Activated CD4-positive, alpha-beta T cell treated with anti-CD3 and anti-CD28 coated beads for 1 hour (primary cell): ENCODE data around the gene DEPDC4.

ENCODE experiments used
- DNase-seq: peaks from one replicate; pipeline ENCODE4 v3.0.0-alpha.2; 2020

The DEPDC4 gene

DNA sequence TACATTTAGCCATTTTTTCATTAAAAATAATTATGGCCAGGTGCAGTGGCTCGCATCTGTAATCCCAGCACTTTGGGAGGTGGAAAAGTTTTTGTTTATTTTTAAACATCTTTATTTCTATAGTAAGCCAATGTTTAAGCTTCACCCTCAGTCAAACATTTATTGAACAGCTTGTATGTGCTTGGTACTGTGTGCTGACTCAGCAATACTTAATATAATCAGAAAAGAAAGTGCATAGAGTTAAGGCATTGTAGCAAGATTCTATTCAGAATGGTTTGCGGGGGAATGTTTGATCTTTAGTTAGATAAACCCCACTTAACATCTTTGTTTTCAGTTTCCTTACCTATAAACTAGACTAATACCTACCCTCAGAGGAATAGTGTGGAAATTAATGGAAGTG, 55.2 kb downstream of the DEPDC4 start:
- DNase-seq = no peak

DNA sequence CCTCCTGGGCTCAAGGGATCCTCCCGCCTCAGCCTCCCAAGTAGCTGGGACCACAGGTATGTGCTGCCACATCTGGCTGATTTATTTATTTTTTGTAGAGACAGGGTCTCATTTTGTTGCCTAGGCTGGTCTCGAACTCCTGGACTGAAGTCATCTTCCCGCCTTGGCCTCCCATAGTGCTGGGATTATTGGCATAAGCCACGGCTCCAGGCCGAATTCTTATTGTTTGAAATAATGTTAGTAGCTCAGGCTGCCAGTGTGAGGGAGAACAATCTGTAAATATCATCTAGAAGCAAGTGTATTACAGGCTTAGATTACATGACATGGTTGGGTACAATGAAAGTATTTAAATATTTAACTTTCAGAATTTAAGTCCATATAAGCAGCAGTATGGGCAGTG, 58.0 kb downstream of the DEPDC4 start:
- no peak for DNase-seq

DNA sequence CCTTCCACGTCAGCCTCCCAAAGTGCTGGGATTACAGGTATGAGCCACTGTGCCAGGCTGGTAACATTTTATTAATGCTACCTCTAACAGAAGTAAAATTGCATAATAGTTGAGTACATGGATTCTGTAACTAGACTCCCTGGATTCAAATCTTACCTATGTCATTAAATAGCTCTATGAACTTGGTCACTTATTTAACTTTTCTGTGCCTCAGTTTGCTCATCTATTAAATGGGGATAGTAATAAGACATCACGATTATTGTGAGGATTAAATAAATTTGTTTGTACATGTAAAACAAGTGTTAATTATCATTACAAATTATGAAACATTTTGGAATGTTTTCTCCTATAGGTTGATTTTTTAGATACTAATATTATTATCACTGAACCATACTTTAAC, 59.6 kb downstream of the DEPDC4 start:
- DNase-seq = no peak

DNA sequence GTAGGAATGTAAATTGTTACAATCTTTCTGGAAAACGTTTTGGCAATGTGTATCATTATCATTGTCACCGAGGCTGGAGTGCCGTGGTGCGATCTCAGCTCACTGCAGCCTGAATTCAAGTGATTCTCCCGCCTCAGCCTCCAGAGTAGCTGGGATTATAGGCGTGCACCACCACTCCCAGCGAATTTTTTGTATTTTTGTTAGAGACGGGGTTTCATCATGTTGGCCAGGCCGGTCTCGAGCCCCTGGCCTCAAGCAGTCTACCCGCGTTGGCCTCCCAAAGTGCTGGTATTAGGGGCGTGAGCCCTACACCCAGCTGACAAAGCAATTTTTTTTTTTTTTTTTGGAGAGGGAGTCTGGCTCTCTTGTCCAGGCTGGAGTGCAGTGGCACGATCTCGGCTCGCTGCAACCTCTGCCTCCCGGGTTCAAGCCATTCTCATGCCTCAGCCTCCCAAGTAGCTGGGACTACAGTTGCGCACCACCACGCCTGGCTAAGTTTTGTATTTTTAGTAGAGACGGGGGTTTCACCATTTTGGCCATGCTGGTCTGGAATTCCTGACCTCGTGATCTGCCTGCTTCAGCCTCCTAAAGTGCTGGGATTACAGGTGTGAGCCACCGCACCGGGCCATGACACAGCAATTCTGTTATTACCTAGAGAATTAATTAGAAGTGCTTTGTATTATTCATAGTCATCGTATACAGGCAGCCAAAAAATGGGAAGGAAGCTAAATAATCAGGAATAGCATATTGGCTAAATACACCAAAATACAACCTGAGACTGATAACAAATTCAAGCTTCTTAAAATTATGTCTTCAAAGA, 65.1 kb downstream of the DEPDC4 start:
- no peak for DNase-seq

DNA sequence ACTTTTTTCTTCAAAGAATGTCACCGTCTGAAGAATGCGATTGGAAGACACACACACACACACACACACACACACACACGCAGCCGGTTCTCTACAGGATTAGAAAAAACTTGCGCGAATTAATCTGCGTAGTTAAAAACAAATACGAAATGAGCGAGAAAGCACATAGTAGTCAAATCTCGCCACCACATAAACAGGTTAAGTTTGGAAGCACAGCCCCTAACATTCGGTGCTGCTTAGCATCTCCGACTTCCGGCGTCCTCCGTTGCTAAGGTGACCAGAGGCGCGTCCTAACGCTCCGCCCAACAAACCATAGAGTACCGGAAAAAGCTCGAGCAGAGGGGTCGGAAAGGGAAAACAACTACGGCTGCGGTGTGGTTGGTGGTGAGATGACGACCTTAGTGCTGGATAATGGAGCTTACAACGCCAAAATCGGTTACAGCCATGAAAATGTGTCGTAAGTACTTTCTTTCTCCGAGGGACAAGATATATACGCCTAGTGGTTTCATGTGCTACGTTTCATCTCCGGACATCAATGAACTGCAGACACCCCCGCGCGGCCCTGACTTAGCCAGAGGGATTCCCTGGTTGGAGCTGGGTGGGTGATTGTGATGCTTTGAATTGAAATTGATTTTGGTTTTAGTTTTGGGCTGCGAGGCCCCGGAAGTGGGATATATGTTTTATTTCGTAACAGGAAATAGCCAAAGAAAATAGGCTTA, 66.3 kb downstream of the DEPDC4 start, which contains the start of gene ACTR6:
TSS of gene ACTR6 (plus strand) at position 353 of the 719 bp plus-strand sequence. CDS start at position 390, 37 bp downstream.
- DNase-seq = peak; percentile 96

DNA sequence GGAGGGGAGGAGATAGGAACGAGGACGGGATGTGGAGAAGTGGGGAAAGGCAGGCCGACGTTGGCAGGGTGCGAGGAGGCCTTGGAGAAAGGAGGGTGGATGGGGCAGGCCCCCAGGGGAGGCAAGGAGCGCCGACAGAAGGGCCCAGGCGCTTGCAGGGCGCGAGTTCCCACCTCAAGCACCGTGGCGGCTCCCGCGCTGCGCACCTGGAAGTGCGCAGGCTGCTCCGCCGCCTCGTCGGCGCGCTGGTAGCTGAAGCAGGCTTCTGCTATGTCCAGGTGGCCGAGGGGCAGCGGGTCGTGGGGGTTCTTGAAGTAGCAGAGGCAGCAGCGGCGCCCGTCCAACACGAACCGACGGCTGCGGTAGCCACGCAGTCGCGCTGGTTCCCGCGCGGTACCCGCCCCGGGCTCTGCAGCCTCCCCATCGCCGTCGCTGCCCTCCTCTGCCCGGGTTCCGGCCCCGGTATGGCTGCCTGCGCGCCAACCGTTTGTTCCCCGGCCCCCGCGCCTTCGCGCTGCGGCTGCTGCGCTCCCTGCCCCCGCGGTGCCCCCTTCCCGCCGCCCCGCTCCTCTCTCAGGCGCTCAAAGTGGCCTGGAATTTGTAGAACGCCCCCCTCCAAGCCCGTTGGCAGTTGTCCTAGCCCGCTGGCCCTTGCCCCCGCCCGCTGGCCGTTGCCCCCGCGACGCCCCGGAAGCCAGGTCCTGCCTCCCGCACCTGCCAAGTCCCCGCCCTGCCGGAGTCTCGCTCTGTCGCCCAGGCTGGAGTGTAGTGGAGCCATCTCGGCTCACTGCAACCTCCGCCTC, 67.3 kb downstream of the DEPDC4 start:
- DNase-seq = peak; percentile 55

DNA sequence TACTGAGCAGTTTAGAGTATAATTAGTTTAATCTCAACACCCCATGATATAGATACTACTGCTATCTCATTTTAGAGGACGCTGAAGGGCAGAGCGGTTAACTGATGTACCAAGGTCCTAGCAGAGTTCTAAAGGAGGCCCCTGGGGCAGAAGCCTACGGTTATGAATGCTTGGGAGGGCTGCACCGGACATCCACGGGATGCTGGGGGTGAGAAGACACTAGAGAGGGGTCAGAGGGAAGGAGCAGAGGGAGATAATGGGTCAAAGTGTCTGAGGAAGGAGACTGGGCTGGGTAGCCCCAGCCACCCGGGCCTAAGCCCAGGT, 67.9 kb downstream of the DEPDC4 start:
- no peak for DNase-seq

DNA sequence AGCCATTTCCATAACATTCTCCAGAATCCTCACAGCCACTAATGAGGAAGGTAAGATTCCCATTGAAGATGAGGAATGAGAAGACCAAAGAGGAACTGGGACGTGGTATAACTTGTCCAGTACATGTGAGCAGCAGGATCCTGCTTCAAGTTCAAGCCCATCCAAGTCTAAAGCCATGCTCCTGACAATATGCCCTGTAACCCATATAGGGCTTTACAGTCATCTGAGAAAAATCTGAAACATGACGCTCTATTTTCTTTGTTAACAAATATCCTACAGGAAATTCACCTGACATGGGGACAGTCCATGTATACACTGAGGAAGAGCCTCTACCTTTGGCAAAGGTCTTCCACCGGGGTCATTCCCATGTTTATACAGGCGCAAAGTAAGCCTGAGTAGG, 69.4 kb downstream of the DEPDC4 start:
- DNase-seq = no peak

DNA sequence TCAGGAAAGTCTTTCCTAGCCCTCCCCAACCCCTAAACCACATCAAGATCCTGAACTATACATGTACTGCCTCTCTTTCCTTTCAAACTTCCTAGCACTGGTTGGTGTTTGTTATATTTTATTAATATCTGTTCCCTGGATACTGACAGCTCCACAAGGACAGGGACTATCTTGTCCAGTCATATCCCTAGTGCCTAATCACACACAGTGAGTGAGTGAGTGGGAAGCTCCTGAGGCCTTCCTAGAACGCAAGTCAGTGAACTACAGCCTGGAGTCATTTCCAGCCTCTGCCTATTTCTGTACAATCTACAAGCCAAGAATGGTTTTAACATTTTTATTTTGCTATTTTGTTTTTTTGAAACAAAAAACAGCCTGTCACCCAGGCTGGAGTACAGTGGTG, 73.8 kb downstream of the DEPDC4 start:
- no peak for DNase-seq
